HepG2 (cell line): Measurements from ENCODE around the gene MED4. TPM values are rescaled to one million over a fixed set of nuclear protein-coding genes. Genes with fewer than 3 reads are reported as not detected.

Experiments used
- ADNP ChIP-seq: sonication (generic); formaldehyde crosslinking; IDR thresholded peaks from 2 replicates; pipeline ENCODE4 v1.4.0; 2020; ENCODE audit warnings: missing genetic modification reagents
- ASH2L ChIP-seq: fragments of 300-600, 200-600 bp; sonication (generic); IDR thresholded peaks from 2 replicates; pipeline ENCODE4 v1.7.0; 2017; ENCODE audit warnings: low read depth, mild to moderate bottlenecking, moderate library complexity, mixed read lengths, low read length; ENCODE audit not compliant: insufficient read length
- ATAD3A ChIP-seq: sonication (generic); formaldehyde crosslinking; IDR thresholded peaks from 2 replicates; pipeline ENCODE4 v1.4.0; 2020; ENCODE audit warnings: missing genetic modification reagents
- BRCA1 ChIP-seq: sonication (generic); formaldehyde crosslinking; IDR thresholded peaks from 2 replicates; pipeline ENCODE4 v1.4.0; 2020; ENCODE audit warnings: missing genetic modification reagents
- MXD3 ChIP-seq: IDR thresholded peaks from 2 replicates; pipeline ENCODE4 v1.6.1; 2016; ENCODE audit warnings: mild to moderate bottlenecking, missing biosample characterization, missing genetic modification reagents
- NFYC ChIP-seq: IDR thresholded peaks from 2 replicates; pipeline ENCODE4 v1.6.1; 2016; ENCODE audit warnings: missing genetic modification reagents, missing compliant biosample characterization
- PRDM10 ChIP-seq: sonication (generic); formaldehyde crosslinking; IDR thresholded peaks from 2 replicates; pipeline ENCODE4 v1.4.0; 2020; ENCODE audit warnings: low read depth, missing genetic modification reagents
- REXO4 ChIP-seq: sonication (generic); formaldehyde crosslinking; IDR thresholded peaks from 2 replicates; pipeline ENCODE4 v1.8.0; 2022; ENCODE audit warnings: missing genetic modification reagents, mild to moderate bottlenecking, borderline replicate concordance
- RFXANK ChIP-seq: IDR thresholded peaks from 2 replicates; pipeline ENCODE4 v1.6.1; 2016
- RNF2 ChIP-seq: fragments of 450-650 bp; conservative IDR thresholded peaks from 2 replicates; pipeline ENCODE4 v1.6.1; 2016; ENCODE audit warnings: low read depth
- SMAD3 ChIP-seq: sonication (generic); formaldehyde crosslinking; IDR thresholded peaks from 2 replicates; pipeline ENCODE4 v1.4.0; 2020; ENCODE audit warnings: missing genetic modification reagents
- SP1 ChIP-seq, 2 experiments: fragments of 450-650 bp in 1 of 2; sonication (generic) in 1 of 2; formaldehyde crosslinking in 1 of 2; IDR thresholded peaks; 2 replicates each; pipeline versions ENCODE4 v1.4.0 to v1.6.1; 2016 to 2020; ENCODE audit warnings: missing genetic modification reagents in 1 of 2
- TEAD3 ChIP-seq: optimal IDR thresholded peaks from 2 replicates; pipeline ENCODE3; 2016; ENCODE audit warnings: borderline replicate concordance
- U2AF2 ChIP-seq: fragments of 200-400 bp; formaldehyde crosslinking; IDR thresholded peaks from 2 replicates; pipeline ENCODE4 v1.6.1; 2017; ENCODE audit warnings: low read depth, mild to moderate bottlenecking, low read length
- ZKSCAN8 ChIP-seq: IDR thresholded peaks from 2 replicates; pipeline ENCODE4 v1.6.1; 2016; ENCODE audit warnings: borderline replicate concordance, missing genetic modification reagents, missing compliant biosample characterization
- ZNF124 ChIP-seq: sonication (generic); formaldehyde crosslinking; IDR thresholded peaks from 2 replicates; pipeline ENCODE4 v1.4.0; 2020; ENCODE audit warnings: missing genetic modification reagents
- ZNF224 ChIP-seq: sonication (generic); formaldehyde crosslinking; IDR thresholded peaks from 2 replicates; pipeline ENCODE4 v1.5.0; 2020; ENCODE audit warnings: mild to moderate bottlenecking, missing genetic modification reagents
- ZNF276 ChIP-seq: sonication (generic); formaldehyde crosslinking; IDR thresholded peaks from 2 replicates; pipeline ENCODE4 v1.4.0; 2020; ENCODE audit warnings: mild to moderate bottlenecking, low read depth, missing genetic modification reagents
- ZNF460 ChIP-seq: sonication (generic); formaldehyde crosslinking; IDR thresholded peaks from 2 replicates; pipeline ENCODE4 v1.5.1; 2020; ENCODE audit warnings: missing genetic modification reagents, mild to moderate bottlenecking, borderline replicate concordance
- ZNF468 ChIP-seq: sonication (generic); formaldehyde crosslinking; IDR thresholded peaks from 2 replicates; pipeline ENCODE4 v1.8.0; 2022; ENCODE audit warnings: mild to moderate bottlenecking, moderate library complexity, missing genetic modification reagents
- ZNF546 ChIP-seq: sonication (generic); formaldehyde crosslinking; conservative IDR thresholded peaks from 2 replicates; pipeline ENCODE4 v1.8.1; 2023; ENCODE audit warnings: mild to moderate bottlenecking, missing genetic modification reagents
- ZNF549 ChIP-seq: sonication (generic); formaldehyde crosslinking; IDR thresholded peaks from 2 replicates; pipeline ENCODE4 v1.5.0; 2020; ENCODE audit warnings: missing genetic modification reagents
- ZNF550 ChIP-seq: sonication (generic); formaldehyde crosslinking; IDR thresholded peaks from 2 replicates; pipeline ENCODE4 v1.4.0; 2020; ENCODE audit warnings: mild to moderate bottlenecking, missing genetic modification reagents, borderline replicate concordance
- ZNF572 ChIP-seq: sonication (generic); formaldehyde crosslinking; IDR thresholded peaks from 2 replicates; pipeline ENCODE4 v1.5.1; 2020; ENCODE audit warnings: mild to moderate bottlenecking, missing genetic modification reagents
- ZNF615 ChIP-seq: sonication (generic); formaldehyde crosslinking; IDR thresholded peaks from 2 replicates; pipeline ENCODE4 v1.5.0; 2020; ENCODE audit warnings: mild to moderate bottlenecking, missing genetic modification reagents, borderline replicate concordance
- ZNF629 ChIP-seq: sonication (generic); formaldehyde crosslinking; conservative IDR thresholded peaks from 2 replicates; pipeline ENCODE4 v1.5.0; 2020; ENCODE audit warnings: missing genetic modification reagents
- polyA plus RNA-seq, 8 experiments: library from polyadenylated mRNA; depleted of rRNA in 3 of 8; stranded (reverse) in 7 of 8; unstranded in 1 of 8; fragments of >200 nt; fragmentation: Illumina TruSeq in 4 of 8; extraction: Trizol in 4 of 8; gene quantifications; 2 replicates each; pipeline versions ENCODE4 v1.2.1 to v1.2.3, GENCODE V29; 2011 to 2016; ENCODE audit warnings: low read depth in 4 of 8, missing spikeins in 1 of 8, mixed read lengths in 1 of 8; ENCODE audit not compliant: insufficient read depth in 1 of 8
- total RNA-seq, 5 experiments: library from RNA; depleted of rRNA; stranded (reverse); fragments of >200 nt; fragmentation: Illumina TruSeq; extraction: Trizol; gene quantifications; 2 replicates each; pipeline ENCODE4 v1.2.3, GENCODE V29; 2016; ENCODE audit warnings: low read depth in 1 of 5

MED4 gene
- total and polyA plus RNA-seq, 2 of the 13 experiments (the other 11 are each of a cell fraction or from before 2014, with no cell fraction given), result 49.4 to 57.8 TPM

GRCh38 chr13:48094781-48095502 is at the start of gene MED4 (continued):
- no peak for TF ChIP-seq SP1 (IDR thresholded peaks at IDR 0.05)
- peak; percentile 70; the same call in 1 of the 2 replicates for TF ChIP-seq SP1 (CRISPR knock-in tag; IDR thresholded peaks at IDR 0.05)
- TF ChIP-seq ZNF615 (CRISPR knock-in tag), result no peak
- 0 out of 2 replicates have a peak, but pooled peaks have one; percentile 18 for TF ChIP-seq BRCA1 (CRISPR knock-in tag)
- peak; percentile 40; the same call in 1 of the 2 replicates for TF ChIP-seq PRDM10
- TF ChIP-seq RFXANK (CRISPR knock-in tag), result no peak
- TF ChIP-seq REXO4 (CRISPR knock-in tag), result no peak
- 0 out of 2 replicates have a peak, but pooled peaks have one; percentile 62 for TF ChIP-seq ZNF468 (CRISPR knock-in tag)
- no peak for TF ChIP-seq ZNF546 (CRISPR knock-in tag)
- TF ChIP-seq ZKSCAN8 (CRISPR knock-in tag), result peak; percentile 40; the same call in 1 of the 2 replicates
- TF ChIP-seq ZNF124, result peak; percentile 80; the same call in 1 of the 2 replicates
- no peak for TF ChIP-seq ZNF549 (CRISPR knock-in tag)
- no peak for TF ChIP-seq ZNF629
- peak; percentile 81 for TF ChIP-seq TEAD3 (CRISPR knock-in tag)
- TF ChIP-seq U2AF2, result no peak
- peak; percentile 47; the same call in 1 of the 2 replicates for TF ChIP-seq NFYC
- TF ChIP-seq RNF2, result no peak
- peak; percentile 83; the same call in 1 of the 2 replicates for TF ChIP-seq ZNF550
- peak; percentile 87 for TF ChIP-seq SMAD3 (CRISPR knock-in tag)
- no peak for TF ChIP-seq ATAD3A
- TF ChIP-seq MXD3 (CRISPR knock-in tag), result peak; percentile 74
- no peak for TF ChIP-seq ZNF276 (CRISPR knock-in tag)
- no peak for TF ChIP-seq ADNP
- TF ChIP-seq ZNF572 (CRISPR knock-in tag), result peak; percentile 86; the same call in 1 of the 2 replicates
- no peak; the same call in 1 of the 2 replicates for TF ChIP-seq ZNF460 (CRISPR knock-in tag)
- TF ChIP-seq ASH2L, result peak; percentile 74
- peak; percentile 85; the same call in 1 of the 2 replicates for TF ChIP-seq ZNF224 (CRISPR knock-in tag)
